BJ (cell line): Measurements from ENCODE around the gene DDX54. TPM values are rescaled to one million over a fixed set of nuclear protein-coding genes. Genes with fewer than 3 reads are reported as not detected.
"Not testable (repeated sequence)": the region's sequence is repeated elsewhere in the genome, so short reads cannot be mapped to it uniquely, and the experiment has no call there.

Experiments
- CTCF ChIA-PET: fragments of 350-600 bp; formaldehyde crosslinking; extraction: SDS; loops from one replicate; lab custom pipeline; 2021; ENCODE audit warnings: antibody characterized with exemption, inconsistent platforms; lab: Yijun Ruan, JAX
- POLR2A ChIA-PET: fragments of 300-600 bp; sonication (Branson Sonifier 250); formaldehyde crosslinking; extraction: SDS; loops from one replicate; lab custom pipeline; 2021; ENCODE audit warnings: antibody characterized with exemption; lab: Charles Lee
- DNase-seq: peaks from one replicate; pipeline ENCODE4 v3.0.0-alpha.2; 2011; ENCODE audit warnings: low read depth
- H3K27me3 ChIP-seq: 2 replicates; pipeline ENCODE4 v1.6.0; 2011; ENCODE audit warnings: low read length; ENCODE audit not compliant: control insufficient read depth, insufficient read depth
- H3K36me3 ChIP-seq: 2 replicates; pipeline ENCODE4 v1.5.1; 2011; ENCODE audit warnings: low read length; ENCODE audit not compliant: control insufficient read depth, insufficient read depth
- H3K4me3 ChIP-seq: 2 replicates; pipeline ENCODE4 v1.5.1; 2011; ENCODE audit warnings: low read depth, mild to moderate bottlenecking, control low read depth, low read length
- CTCF ChIP-seq: IDR thresholded peaks from 2 replicates; pipeline ENCODE4 v1.5.1; 2011; ENCODE audit warnings: low read depth, mild to moderate bottlenecking, control low read depth, inconsistent platforms, low read length, moderate library complexity; ENCODE audit not compliant: insufficient read depth
- polyA plus RNA-seq: library from polyadenylated mRNA; depleted of rRNA; stranded (reverse); fragments of >200 nt; gene quantifications from 2 replicates; pipeline ENCODE4 v1.2.3, GENCODE V29; 2011

DDX54 gene
- polyA plus RNA-seq, 1 experiment = 54.7 TPM

GRCh38 chr12:113214895-113215400, 29.7 kb upstream of the DDX54 start:
- Histone ChIP-seq H3K27me3 (no peaks in the 10 kb centered on the region), H3K4me3 (no peak overlapping the region), H3K36me3 (no peaks in the 10 kb centered on the region)
- no peak for TF ChIP-seq CTCF
- ChIA-PET CTCF (no interaction called here), POLR2A (no interaction called here)
- peak; percentile 98 for DNase-seq

GRCh38 chr12:113211160-113211559, 25.9 kb upstream of the DDX54 start:
- H3K4me3 ChIP-seq = no peak overlapping the region
- no peaks in the 10 kb centered on the region for H3K27me3 ChIP-seq
- no peaks in the 10 kb centered on the region for H3K36me3 ChIP-seq
- ChIA-PET CTCF (interaction anchor here (1.3 kb wide), 1 partner anchor 19 kb away, joined by 3 read pairs; no protein-coding TSS in a partner anchor), POLR2A (no interaction called here)
- TF ChIP-seq CTCF = no peak
- DNase-seq = no peak

GRCh38 chr12:113208041-113208934, 23.0 kb upstream of the DDX54 start:
- POLR2A ChIA-PET = no interaction called here
- CTCF ChIA-PET = interaction anchor here (0.7 to 1.4 kb wide), 3 partner anchors 9 to 43 kb away, joined by 3 to 5 read pairs (median 3); no protein-coding TSS in a partner anchor
- Histone ChIP-seq H3K27me3 (no peaks in the 10 kb centered on the region), H3K36me3 (no peaks in the 10 kb centered on the region), H3K4me3 (no peak overlapping the region)
- TF ChIP-seq CTCF = no peak
- DNase-seq = no peak

GRCh38 chr12:113207613-113208040, 22.3 kb upstream of the DDX54 start:
- Histone ChIP-seq H3K4me3 (no peak overlapping the region), H3K27me3 (no peaks in the 10 kb centered on the region), H3K36me3 (no peaks in the 10 kb centered on the region)
- no peak for TF ChIP-seq CTCF
- no peak for DNase-seq
- POLR2A ChIA-PET = no interaction called here
- CTCF ChIA-PET = interaction anchor here (0.7 to 1.4 kb wide), 3 partner anchors 12 to 129 kb away, joined by 3 to 5 read pairs (median 3); no protein-coding TSS in a partner anchor

- H3K27me3 ChIP-seq, H3K36me3 ChIP-seq, DNase-seq, POLR2A ChIA-PET, H3K4me3 ChIP-seq: not testable (repeated sequence)
- CTCF ChIA-PET = interaction anchor here (1.4 kb wide), 1 partner anchor 11 kb away, joined by 5 read pairs; no protein-coding TSS in a partner anchor
Observed at GRCh38 chr12:113206802-113207201, 21.5 kb upstream of the DDX54 start.
